HEK293T (cell line): Measurements from ENCODE around the gene AQP6.

ENCODE experiments used
- CTCF ChIA-PET: fragments of 350-600 bp; formaldehyde crosslinking; extraction: SDS; loops from one replicate; lab custom pipeline; 2021; ENCODE audit warnings: antibody characterized with exemption, inconsistent platforms; lab: Yijun Ruan, JAX
- POLR2A ChIA-PET: fragments of 350-600 bp; formaldehyde crosslinking; extraction: SDS; loops from one replicate; lab custom pipeline; 2020; ENCODE audit warnings: antibody characterized with exemption, inconsistent platforms; lab: Yijun Ruan, JAX
- DNase-seq: peaks from one replicate; pipeline ENCODE4 v3.0.0; 2012; ENCODE audit warnings: mixed read lengths; ENCODE audit errors: extremely low spot score
- ARNT ChIP-seq: fragments of 450-650 bp; IDR thresholded peaks from 2 replicates; pipeline ENCODE4 v1.6.1; 2017; ENCODE audit warnings: mild to moderate bottlenecking
- BHLHE40 ChIP-seq: fragments of 450-650 bp; IDR thresholded peaks from 2 replicates; pipeline ENCODE4 v1.6.1; 2016; ENCODE audit warnings: mild to moderate bottlenecking, moderate library complexity, borderline replicate concordance
- CTBP1 ChIP-seq: fragments of 450-650 bp; IDR thresholded peaks from 2 replicates; pipeline ENCODE4 v1.6.1; 2016; ENCODE audit warnings: borderline replicate concordance
- ELF4 ChIP-seq: fragments of 450-650 bp; IDR thresholded peaks from 2 replicates; pipeline ENCODE4 v1.6.1; 2017; ENCODE audit warnings: antibody characterized with exemption
- FOXA1 ChIP-seq: fragments of 450-650 bp; IDR thresholded peaks from 2 replicates; pipeline ENCODE4 v1.6.1; 2016; ENCODE audit warnings: mild to moderate bottlenecking
- FOXK2 ChIP-seq: fragments of 450-650 bp; IDR thresholded peaks from 2 replicates; pipeline ENCODE4 v1.6.1; 2016; ENCODE audit warnings: mild to moderate bottlenecking
- FOXM1 ChIP-seq: fragments of 450-650 bp; IDR thresholded peaks from 2 replicates; pipeline ENCODE4 v1.6.1; 2017; ENCODE audit warnings: mild to moderate bottlenecking, borderline replicate concordance
- HDGF ChIP-seq: fragments of 450-650 bp; IDR thresholded peaks from 2 replicates; pipeline ENCODE4 v1.6.1; 2017; ENCODE audit warnings: antibody characterized with exemption, borderline replicate concordance
- L3MBTL2 ChIP-seq: fragments of 450-650 bp; conservative IDR thresholded peaks from 2 replicates; pipeline ENCODE4 v1.6.1; 2016; ENCODE audit warnings: mild to moderate bottlenecking
- LEF1 ChIP-seq: fragments of 450-650 bp; IDR thresholded peaks from 2 replicates; pipeline ENCODE4 v1.6.1; 2017; ENCODE audit warnings: mild to moderate bottlenecking, borderline replicate concordance
- NFRKB ChIP-seq: fragments of 450-650 bp; IDR thresholded peaks from 2 replicates; pipeline ENCODE4 v1.6.1; 2016; ENCODE audit warnings: mild to moderate bottlenecking, moderate library complexity
- PKNOX1 ChIP-seq: fragments of 450-650 bp; IDR thresholded peaks from 2 replicates; pipeline ENCODE4 v1.6.1; 2016
- SP1 ChIP-seq: fragments of 450-650 bp; IDR thresholded peaks from 2 replicates; pipeline ENCODE4 v1.6.1; 2017
- SUZ12 ChIP-seq: fragments of 450-650 bp; IDR thresholded peaks from 2 replicates; pipeline ENCODE4 v1.6.1; 2016; ENCODE audit warnings: mild to moderate bottlenecking
- TARDBP ChIP-seq: fragments of 450-650 bp; IDR thresholded peaks from 2 replicates; pipeline ENCODE4 v1.6.1; 2016
- ZNF384 ChIP-seq: fragments of 450-650 bp; IDR thresholded peaks from 2 replicates; pipeline ENCODE4 v1.6.1; 2016

Gene AQP6

GRCh38 chr12:49942512-49942893, 30.2 kb upstream of the AQP6 start:
- DNase-seq, result no peak
- ChIA-PET POLR2A (interaction anchor here (1.0 kb wide), 1 partner anchor 100 kb away, joined by 4 read pairs; the partner anchor contains the start of gene BCDIN3D), CTCF (interaction anchor here (1.3 to 2.0 kb wide), 3 partner anchors 25 to 165 kb away, joined by 4 to 5 read pairs (median 5); no protein-coding TSS in a partner anchor)

DNA sequence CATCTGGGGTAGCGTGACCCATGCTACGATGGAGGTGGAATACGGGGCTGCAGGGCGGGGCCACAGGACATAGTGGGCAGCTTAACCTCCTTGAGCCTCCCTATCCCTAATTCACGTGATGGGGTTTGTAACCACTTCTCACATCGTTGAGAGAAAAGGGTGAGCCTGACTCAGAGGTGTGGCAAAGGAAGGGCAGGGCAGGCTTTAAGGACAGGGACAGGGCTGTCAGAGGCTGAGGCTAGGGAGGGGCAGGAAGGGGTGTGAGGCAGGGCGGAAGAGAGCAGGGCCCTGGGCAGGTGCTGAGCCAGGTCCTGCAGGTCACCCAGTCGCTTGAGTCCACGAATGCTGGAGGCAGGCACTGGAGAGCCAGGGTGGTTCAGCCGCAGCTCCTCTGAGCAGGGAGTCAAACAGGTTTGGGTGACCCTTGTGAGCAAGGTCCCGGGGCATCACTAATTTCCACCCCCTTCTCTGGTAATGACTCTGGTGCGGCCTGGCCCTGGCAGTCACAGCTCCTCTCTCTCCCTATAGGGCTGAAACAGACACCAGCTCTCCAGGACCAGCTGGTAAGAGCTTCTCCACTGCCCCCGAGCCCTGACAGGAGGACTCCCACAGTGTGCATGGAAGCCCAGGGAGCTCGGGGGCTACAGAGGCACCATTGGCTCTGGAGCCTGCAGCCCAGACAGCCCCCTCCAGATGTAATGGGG, 29.7 kb upstream of the AQP6 start:
- TF ChIP-seq ZNF384, result no peak
- no peak for TF ChIP-seq ELF4
- no peak for TF ChIP-seq FOXM1
- TF ChIP-seq CTBP1, result no peak
- no peak for TF ChIP-seq ARNT
- no peak for TF ChIP-seq L3MBTL2
- TF ChIP-seq HDGF, result no peak
- TF ChIP-seq BHLHE40, result no peak
- no peak for TF ChIP-seq PKNOX1
- TF ChIP-seq TARDBP, result no peak
- TF ChIP-seq NFRKB, result no peak
- no peak for TF ChIP-seq SUZ12
- no peak for TF ChIP-seq LEF1
- no peak for TF ChIP-seq FOXA1
- no peak for TF ChIP-seq FOXK2
- no peak for TF ChIP-seq SP1
- DNase-seq, result no peak
- ChIA-PET CTCF (interaction anchor here (0.5 to 2.0 kb wide), 4 partner anchors 24 to 166 kb away, joined by 4 to 5 read pairs (median 4); no protein-coding TSS in a partner anchor), POLR2A (interaction anchor here (1.0 kb wide), 1 partner anchor 100 kb away, joined by 4 read pairs; the partner anchor contains the start of gene BCDIN3D)

More at GRCh38 chr12:49942512-49942893, 30.2 kb upstream of the AQP6 start:
- TF ChIP-seq TARDBP (no peak), ARNT (no peak), ZNF384 (no peak), LEF1 (no peak), SP1 (no peak), HDGF (no peak), FOXA1 (no peak), FOXM1 (no peak), FOXK2 (no peak), PKNOX1 (no peak), L3MBTL2 (no peak)

- TF ChIP-seq ELF4, result no peak
- TF ChIP-seq PKNOX1, result no peak
- TF ChIP-seq CTBP1, result no peak
- no peak for TF ChIP-seq ZNF384
- TF ChIP-seq BHLHE40, result no peak
- no peak for TF ChIP-seq HDGF
- TF ChIP-seq FOXK2, result no peak
- TF ChIP-seq TARDBP, result no peak
- no peak for TF ChIP-seq LEF1
- TF ChIP-seq FOXM1, result no peak
- no peak for TF ChIP-seq ARNT
- TF ChIP-seq SP1, result no peak
- TF ChIP-seq NFRKB, result no peak
- TF ChIP-seq SUZ12, result no peak
- TF ChIP-seq L3MBTL2, result no peak
- ChIA-PET CTCF (interaction anchor here (1.3 to 2.0 kb wide), 3 partner anchors 24 to 166 kb away, joined by 4 to 5 read pairs (median 5); no protein-coding TSS in a partner anchor), POLR2A (no interaction called here)
- DNase-seq, result no peak
Measured at GRCh38 chr12:49943625-49943960, 29.2 kb upstream of the AQP6 start.

- TF ChIP-seq ZNF384 (no peak), NFRKB (no peak), SP1 (no peak), FOXM1 (no peak), TARDBP (no peak), ARNT (no peak), SUZ12 (no peak), FOXK2 (no peak), L3MBTL2 (no peak), FOXA1 (no peak), CTBP1 (no peak)
- ChIA-PET POLR2A (no interaction called here), CTCF (interaction anchor here (2.0 kb wide), 1 partner anchor 23 kb away, joined by 5 read pairs; no protein-coding TSS in a partner anchor)
- DNase-seq, result no peak
Measured at GRCh38 chr12:49944046-49944445, 28.7 kb upstream of the AQP6 start.

DNA sequence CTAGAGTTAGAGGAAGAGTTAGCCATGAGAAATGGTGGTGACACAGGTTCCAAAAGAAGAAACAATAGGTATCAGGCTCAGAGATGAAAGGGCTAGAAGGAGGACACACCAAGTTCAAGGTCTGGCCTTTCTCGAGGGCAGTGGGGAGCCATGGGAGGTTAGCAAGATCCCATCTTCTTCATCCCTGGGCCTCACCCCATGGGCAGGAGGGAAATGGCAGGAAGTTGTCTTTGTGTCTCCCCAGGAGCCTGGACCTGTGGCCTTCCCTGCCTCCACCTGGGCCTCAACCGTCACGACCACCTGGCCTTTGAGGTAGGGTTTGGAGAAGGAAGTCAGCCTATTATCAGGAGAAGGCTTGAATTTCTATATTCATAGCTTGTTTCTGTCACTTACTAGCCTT, 28.0 kb upstream of the AQP6 start:
- no peak for TF ChIP-seq NFRKB
- TF ChIP-seq L3MBTL2, result no peak
- TF ChIP-seq FOXK2, result no peak
- TF ChIP-seq TARDBP, result no peak
- POLR2A ChIA-PET, result interaction anchor here (0.9 to 1.1 kb wide), 2 partner anchors 10 to 13 kb away, joined by 3 to 5 read pairs; no protein-coding TSS in a partner anchor
- CTCF ChIA-PET, result interaction anchor here (1.1 to 2.8 kb wide), 8 partner anchors 7 to 202 kb away, joined by 3 to 25 read pairs (median 10); partner anchors contain the start of gene COX14
- DNase-seq, result no peak

DNA sequence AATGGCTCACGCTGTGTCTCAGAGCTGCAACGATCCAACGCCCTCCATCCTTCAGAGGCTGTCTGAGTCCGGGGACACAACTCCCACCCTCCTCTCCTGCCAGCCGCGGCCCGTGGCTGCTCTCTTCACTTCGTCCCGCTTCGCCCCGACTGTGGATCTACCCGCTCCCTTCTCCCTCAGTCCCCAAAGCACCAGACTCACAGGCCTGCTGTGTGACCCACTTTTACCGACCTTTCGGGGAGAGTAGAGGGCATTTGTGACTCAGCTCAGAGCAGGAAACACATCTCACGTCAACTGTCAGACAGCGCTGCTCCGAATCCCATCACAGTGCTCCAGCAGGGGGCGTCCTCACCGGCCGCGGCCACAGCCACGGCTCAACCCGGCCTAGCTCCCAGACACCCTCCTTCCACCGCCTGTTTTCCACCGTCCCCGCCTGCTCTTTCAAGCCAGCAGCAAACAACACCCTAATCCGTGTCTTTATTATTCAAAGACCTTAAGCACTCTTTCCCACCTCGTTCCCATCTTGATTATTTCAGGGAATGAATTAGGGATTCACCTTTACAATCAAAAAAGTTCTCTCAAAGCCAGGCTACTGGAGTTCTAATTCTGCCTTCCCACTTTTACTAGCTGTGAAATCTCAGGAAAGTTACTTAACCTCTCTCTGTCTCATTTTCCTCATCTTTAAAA, 27.2 kb upstream of the AQP6 start:
- CTCF ChIA-PET, result interaction anchor here (0.6 to 2.8 kb wide), 26 partner anchors 8 to 276 kb away, joined by 3 to 25 read pairs (median 4); partner anchors contain the start of genes COX14 and TMBIM6
- POLR2A ChIA-PET, result interaction anchor here (0.7 to 1.4 kb wide), 4 partner anchors 11 to 77 kb away, joined by 3 to 8 read pairs (median 4); no protein-coding TSS in a partner anchor
- TF ChIP-seq PKNOX1, result peak; percentile 91
- TF ChIP-seq SUZ12, result no peak
- DNase-seq, result peak; percentile 92
